HEK293 (cell line): ENCODE data around the gene CDK8.

ENCODE experiments used
- CTCF ChIA-PET: fragments of 350-600 bp; formaldehyde crosslinking; extraction: SDS; loops from one replicate; lab custom pipeline; 2021; ENCODE audit warnings: antibody characterized with exemption; lab: Yijun Ruan, JAX
- POLR2A ChIA-PET: fragments of 300-600 bp; formaldehyde crosslinking; extraction: SDS; loops from one replicate; lab custom pipeline; 2020; ENCODE audit warnings: antibody characterized with exemption, inconsistent platforms; lab: Yijun Ruan, JAX
- H3K27ac ChIP-seq: fragments of 200-500 bp; sonication (Bioruptor generic); 2 replicates; pipeline ENCODE4 v1.5.1; 2014; ENCODE audit warnings: low read depth, low read length, control low read depth, inconsistent platforms; ENCODE audit errors: extremely low read depth
- H3K36me3 ChIP-seq, 2 experiments: fragments of 200-500 bp in 1 of 2; sonication (Bioruptor generic) in 1 of 2; 1 replicate in 1 of 2; 2 replicates in 1 of 2; pipeline ENCODE4 v1.5.1; 2014 to 2017; ENCODE audit warnings: inconsistent platforms in 2 of 2, low read length in 2 of 2; ENCODE audit not compliant: control insufficient read depth in 2 of 2, insufficient read depth in 1 of 2
- H3K4me1 ChIP-seq: fragments of 200-500 bp; sonication (Bioruptor generic); 2 replicates; pipeline ENCODE4 v1.5.1; 2014; ENCODE audit warnings: mild to moderate bottlenecking, low read length, inconsistent platforms; ENCODE audit not compliant: control insufficient read depth, insufficient read depth
- H3K4me3 ChIP-seq: 2 replicates; pipeline ENCODE4 v1.5.1; 2011; ENCODE audit warnings: low read depth, mild to moderate bottlenecking, control low read depth, low read length, moderate library complexity
- H3K9me3 ChIP-seq: fragments of 200-500 bp; sonication (Bioruptor generic); 2 replicates; pipeline ENCODE4 v1.5.1; 2014; ENCODE audit warnings: low read depth, low read length, inconsistent platforms; ENCODE audit not compliant: control insufficient read depth, insufficient read depth
- AEBP2 ChIP-seq: fragments of 450-650 bp; formaldehyde crosslinking; IDR thresholded peaks from 2 replicates; pipeline ENCODE4 v1.5.1; 2016; ENCODE audit warnings: missing biosample characterization, missing genetic modification characterization, borderline replicate concordance
- ATF2 ChIP-seq: fragments of 450-650 bp; formaldehyde crosslinking; IDR thresholded peaks from 2 replicates; pipeline ENCODE4 v1.5.1; 2016; ENCODE audit warnings: missing biosample characterization, missing genetic modification characterization, low read depth
- GFI1B ChIP-seq: fragments of 450-650 bp; formaldehyde crosslinking; IDR thresholded peaks from 2 replicates; pipeline ENCODE4 v1.5.1; 2016; ENCODE audit warnings: missing biosample characterization, missing genetic modification characterization
- KLF10 ChIP-seq: fragments of 450-650 bp; IDR thresholded peaks from 2 replicates; pipeline ENCODE4 v1.5.1; 2018; ENCODE audit warnings: missing biosample characterization, mild to moderate bottlenecking, missing genetic modification characterization
- MZF1 ChIP-seq: fragments of 450-650 bp; formaldehyde crosslinking; IDR thresholded peaks from 2 replicates; pipeline ENCODE4 v1.5.1; 2017; ENCODE audit warnings: missing biosample characterization, missing genetic modification characterization, borderline replicate concordance
- SP2 ChIP-seq: fragments of 450-650 bp; formaldehyde crosslinking; IDR thresholded peaks from 2 replicates; pipeline ENCODE4 v1.5.1; 2016; ENCODE audit warnings: missing biosample characterization, missing genetic modification characterization
- SP7 ChIP-seq: fragments of 450-650 bp; formaldehyde crosslinking; IDR thresholded peaks from 2 replicates; pipeline ENCODE4 v1.5.1; 2016; ENCODE audit warnings: missing biosample characterization, missing genetic modification characterization
- ZBTB48 ChIP-seq: fragments of 450-650 bp; formaldehyde crosslinking; IDR thresholded peaks from 2 replicates; pipeline ENCODE4 v1.5.1; 2016; ENCODE audit warnings: missing biosample characterization, missing genetic modification characterization
- ZBTB8A ChIP-seq: fragments of 450-650 bp; formaldehyde crosslinking; IDR thresholded peaks from 2 replicates; pipeline ENCODE4 v1.5.1; 2016; ENCODE audit warnings: missing biosample characterization, missing genetic modification characterization
- ZIC2 ChIP-seq: fragments of 450-650 bp; formaldehyde crosslinking; IDR thresholded peaks from 2 replicates; pipeline ENCODE4 v1.5.1; 2016; ENCODE audit warnings: missing biosample characterization, missing genetic modification characterization
- ZNF114 ChIP-seq: fragments of 450-650 bp; formaldehyde crosslinking; IDR thresholded peaks from 2 replicates; pipeline ENCODE4 v1.5.0; 2017; ENCODE audit warnings: missing biosample characterization, missing genetic modification characterization
- ZNF138 ChIP-seq: fragments of 450-650 bp; formaldehyde crosslinking; IDR thresholded peaks from 2 replicates; pipeline ENCODE4 v1.5.1; 2016; ENCODE audit warnings: missing biosample characterization, missing genetic modification characterization, borderline replicate concordance
- ZNF155 ChIP-seq: fragments of 450-650 bp; formaldehyde crosslinking; IDR thresholded peaks from 2 replicates; pipeline ENCODE4 v1.5.1; 2016; ENCODE audit warnings: missing biosample characterization, missing genetic modification characterization
- ZNF157 ChIP-seq: fragments of 450-650 bp; formaldehyde crosslinking; IDR thresholded peaks from 2 replicates; pipeline ENCODE4 v1.5.1; 2016; ENCODE audit warnings: missing biosample characterization, missing genetic modification characterization
- ZNF184 ChIP-seq: fragments of 450-650 bp; IDR thresholded peaks from 2 replicates; pipeline ENCODE4 v1.5.1; 2018; ENCODE audit warnings: missing biosample characterization, mild to moderate bottlenecking, missing genetic modification characterization
- ZNF473 ChIP-seq: fragments of 450-650 bp; formaldehyde crosslinking; IDR thresholded peaks from 2 replicates; pipeline ENCODE4 v1.5.1; 2017; ENCODE audit warnings: missing biosample characterization, missing genetic modification characterization
- ZNF514 ChIP-seq: fragments of 450-650 bp; formaldehyde crosslinking; IDR thresholded peaks from 2 replicates; pipeline ENCODE4 v1.5.1; 2016; ENCODE audit warnings: missing biosample characterization, missing genetic modification characterization
- ZNF555 ChIP-seq: fragments of 450-650 bp; formaldehyde crosslinking; conservative IDR thresholded peaks from 2 replicates; pipeline ENCODE4 v1.5.1; 2017; ENCODE audit warnings: missing biosample characterization, mild to moderate bottlenecking, missing genetic modification characterization, inconsistent platforms
- ZNF561 ChIP-seq: fragments of 450-650 bp; IDR thresholded peaks from 2 replicates; pipeline ENCODE4 v1.5.1; 2018; ENCODE audit warnings: missing biosample characterization, missing genetic modification characterization, borderline replicate concordance
- ZNF571 ChIP-seq: fragments of 450-650 bp; formaldehyde crosslinking; IDR thresholded peaks from 2 replicates; pipeline ENCODE4 v1.5.0; 2017; ENCODE audit warnings: missing biosample characterization, missing genetic modification characterization
- ZNF623 ChIP-seq: fragments of 450-650 bp; formaldehyde crosslinking; IDR thresholded peaks from 2 replicates; pipeline ENCODE4 v1.5.1; 2016; ENCODE audit warnings: missing biosample characterization, missing genetic modification characterization
- ZNF664 ChIP-seq: fragments of 450-650 bp; formaldehyde crosslinking; IDR thresholded peaks from 2 replicates; pipeline ENCODE4 v1.5.1; 2016; ENCODE audit warnings: missing biosample characterization, missing genetic modification characterization
- ZNF747 ChIP-seq: fragments of 450-650 bp; formaldehyde crosslinking; IDR thresholded peaks from 2 replicates; pipeline ENCODE4 v1.5.1; 2016; ENCODE audit warnings: missing biosample characterization, missing genetic modification characterization
- ZSCAN30 ChIP-seq: fragments of 450-650 bp; IDR thresholded peaks from 2 replicates; pipeline ENCODE4 v1.5.1; 2018; ENCODE audit warnings: missing biosample characterization, mild to moderate bottlenecking, missing genetic modification characterization, moderate library complexity
- TF ChIP-seq, protein P1 (sequence below): fragments of 450-650 bp; formaldehyde crosslinking; IDR thresholded peaks from 2 replicates; pipeline ENCODE4 v1.5.1; 2016; ENCODE audit warnings: missing biosample characterization, missing genetic modification characterization, borderline replicate concordance

The CDK8 gene

GRCh38 chr13:26440111-26440510 is 186.2 kb downstream of the CDK8 start:
- TF ChIP-seq ZBTB48 (tag by site-specific recombination) (no peak), ZNF514 (tag by site-specific recombination) (no peak), ZNF155 (tag by site-specific recombination) (no peak), ZNF157 (tag by site-specific recombination) (no peak), ZNF623 (tag by site-specific recombination) (no peak), ZNF138 (tag by site-specific recombination) (no peak), ZSCAN30 (tag by site-specific recombination) (no peak)
- TF ChIP-seq, protein P1, sequence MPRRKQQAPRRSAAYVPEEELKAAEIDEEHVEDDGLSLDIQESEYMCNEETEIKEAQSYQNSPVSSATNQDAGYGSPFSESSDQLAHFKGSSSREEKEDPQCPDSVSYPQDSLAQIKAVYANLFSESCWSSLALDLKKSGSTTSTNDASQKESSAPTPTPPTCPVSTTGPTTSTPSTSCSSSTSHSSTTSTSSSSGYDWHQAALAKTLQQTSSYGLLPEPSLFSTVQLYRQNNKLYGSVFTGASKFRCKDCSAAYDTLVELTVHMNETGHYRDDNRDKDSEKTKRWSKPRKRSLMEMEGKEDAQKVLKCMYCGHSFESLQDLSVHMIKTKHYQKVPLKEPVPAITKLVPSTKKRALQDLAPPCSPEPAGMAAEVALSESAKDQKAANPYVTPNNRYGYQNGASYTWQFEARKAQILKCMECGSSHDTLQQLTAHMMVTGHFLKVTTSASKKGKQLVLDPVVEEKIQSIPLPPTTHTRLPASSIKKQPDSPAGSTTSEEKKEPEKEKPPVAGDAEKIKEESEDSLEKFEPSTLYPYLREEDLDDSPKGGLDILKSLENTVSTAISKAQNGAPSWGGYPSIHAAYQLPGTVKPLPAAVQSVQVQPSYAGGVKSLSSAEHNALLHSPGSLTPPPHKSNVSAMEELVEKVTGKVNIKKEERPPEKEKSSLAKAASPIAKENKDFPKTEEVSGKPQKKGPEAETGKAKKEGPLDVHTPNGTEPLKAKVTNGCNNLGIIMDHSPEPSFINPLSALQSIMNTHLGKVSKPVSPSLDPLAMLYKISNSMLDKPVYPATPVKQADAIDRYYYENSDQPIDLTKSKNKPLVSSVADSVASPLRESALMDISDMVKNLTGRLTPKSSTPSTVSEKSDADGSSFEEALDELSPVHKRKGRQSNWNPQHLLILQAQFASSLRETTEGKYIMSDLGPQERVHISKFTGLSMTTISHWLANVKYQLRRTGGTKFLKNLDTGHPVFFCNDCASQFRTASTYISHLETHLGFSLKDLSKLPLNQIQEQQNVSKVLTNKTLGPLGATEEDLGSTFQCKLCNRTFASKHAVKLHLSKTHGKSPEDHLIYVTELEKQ (tag by site-specific recombination) = no peak
- TF ChIP-seq, all 188 proteins: peak for 0
- POLR2A ChIA-PET = no interaction called here
- H3K27ac ChIP-seq = no peak overlapping the region
- CTCF ChIA-PET = no interaction called here
- H3K36me3 ChIP-seq = no peaks in the 10 kb centered on the region
- H3K4me1 ChIP-seq = no peaks in the 10 kb centered on the region
- H3K9me3 ChIP-seq = no peaks in the 10 kb centered on the region
- no peak overlapping the region for H3K4me3 ChIP-seq

GRCh38 chr13:26441476-26441875 is 187.5 kb downstream of the CDK8 start:
- Histone ChIP-seq H3K9me3 (no peaks in the 10 kb centered on the region), H3K27ac (no peak overlapping the region), H3K36me3 (no peaks in the 10 kb centered on the region), H3K4me3 (no peak overlapping the region), H3K4me1 (no peaks in the 10 kb centered on the region)
- POLR2A ChIA-PET = no interaction called here
- CTCF ChIA-PET = no interaction called here
- TF ChIP-seq SP2 (no peak), ZNF571 (tag by site-specific recombination) (no peak), ZNF747 (tag by site-specific recombination) (no peak)

DNA sequence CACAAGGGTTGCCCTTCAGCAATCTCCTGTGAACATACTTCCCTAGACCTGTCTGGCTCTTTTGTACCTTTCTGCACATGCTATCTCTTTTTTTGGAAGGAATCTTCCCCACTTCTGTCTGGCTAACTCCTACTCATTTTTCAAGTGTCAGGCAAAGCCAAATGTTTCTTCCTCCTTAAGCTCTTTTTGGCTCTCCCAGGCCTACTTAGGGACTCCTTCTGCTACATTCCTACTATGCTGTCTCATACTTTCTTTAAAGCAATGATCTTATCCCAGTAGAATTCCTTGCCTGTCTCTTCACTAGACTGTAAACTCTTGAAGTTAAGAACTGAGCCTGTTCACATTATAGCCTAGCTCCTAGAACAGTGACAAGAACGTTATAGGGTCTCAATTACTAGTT is 188.6 kb downstream of the CDK8 start:
- Histone ChIP-seq H3K4me1 (no peaks in the 10 kb centered on the region), H3K4me3 (no peak overlapping the region), H3K9me3 (no peaks in the 10 kb centered on the region)
- no peak for TF ChIP-seq ZNF664 (tag by site-specific recombination)
- TF ChIP-seq ZNF114 (tag by site-specific recombination) = no peak
- TF ChIP-seq SP7 (tag by site-specific recombination) = no peak
- no peak for TF ChIP-seq ATF2 (tag by site-specific recombination)
- TF ChIP-seq, all 188 proteins: peak for 0
- Histone ChIP-seq H3K36me3 (no peaks in the 10 kb centered on the region), H3K27ac (no peak overlapping the region)
- ChIA-PET POLR2A (no interaction called here), CTCF (interaction anchor here (0.7 kb wide), 1 partner anchor 39 kb away, joined by 3 read pairs; no protein-coding TSS in a partner anchor)

DNA sequence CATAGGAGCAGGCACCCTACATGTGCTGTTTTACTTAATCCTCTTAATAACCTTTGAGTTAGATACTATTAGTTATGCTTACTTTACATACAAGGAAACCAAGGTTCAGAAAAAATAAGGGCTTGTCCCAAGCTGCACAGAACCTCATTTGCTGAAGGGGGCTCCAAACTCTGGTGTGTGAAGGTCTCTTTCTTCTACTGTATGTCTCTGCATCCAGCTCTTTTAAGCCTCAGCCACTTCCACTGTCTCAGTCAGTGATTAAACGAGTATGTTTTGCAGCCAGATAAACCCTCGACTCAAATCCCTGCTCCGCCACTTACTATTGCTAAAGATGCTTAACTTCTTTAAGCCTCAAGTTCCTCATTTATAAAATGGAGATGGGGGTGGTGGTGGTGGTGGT is 191.2 kb downstream of the CDK8 start:
- no peaks in the 10 kb centered on the region for H3K36me3 ChIP-seq
- no peaks in the 10 kb centered on the region for H3K9me3 ChIP-seq
- no peak overlapping the region for H3K4me3 ChIP-seq
- no peaks in the 10 kb centered on the region for H3K4me1 ChIP-seq
- no peak overlapping the region for H3K27ac ChIP-seq
- CTCF ChIA-PET = interaction anchor here (0.6 kb wide), 3 partner anchors 19 to 83 kb away, joined by 3 to 4 read pairs (median 3); no protein-coding TSS in a partner anchor
- POLR2A ChIA-PET = no interaction called here
- TF ChIP-seq KLF10 = no peak
- TF ChIP-seq ZIC2 (tag by site-specific recombination) = no peak
- no peak for TF ChIP-seq ZNF184
- TF ChIP-seq ZBTB8A = no peak
- no peak for TF ChIP-seq AEBP2
- no peak for TF ChIP-seq MZF1 (tag by site-specific recombination)
- no peak for TF ChIP-seq ZNF555 (tag by site-specific recombination)
- no peak for TF ChIP-seq GFI1B (tag by site-specific recombination)
- no peak for TF ChIP-seq ZNF473 (tag by site-specific recombination)
- TF ChIP-seq ZNF561 (tag by site-specific recombination) = no peak
